GM19324 (cell line): ENCODE measurements around the gene VKORC1.
"Not testable (repeated sequence)": the region's sequence is repeated elsewhere in the genome, so short reads cannot be mapped to it uniquely, and the experiment has no call there.

Experiments used
- ATAC-seq: cut with Tn5 transposase; IDR thresholded peaks from one replicate; pipeline ENCODE4 v1.9.1; 2021; ENCODE audit warnings: mild to moderate bottlenecking, moderate library complexity; ENCODE audit not compliant: unreplicated experiment, low FRiP score

Gene VKORC1

DNA sequence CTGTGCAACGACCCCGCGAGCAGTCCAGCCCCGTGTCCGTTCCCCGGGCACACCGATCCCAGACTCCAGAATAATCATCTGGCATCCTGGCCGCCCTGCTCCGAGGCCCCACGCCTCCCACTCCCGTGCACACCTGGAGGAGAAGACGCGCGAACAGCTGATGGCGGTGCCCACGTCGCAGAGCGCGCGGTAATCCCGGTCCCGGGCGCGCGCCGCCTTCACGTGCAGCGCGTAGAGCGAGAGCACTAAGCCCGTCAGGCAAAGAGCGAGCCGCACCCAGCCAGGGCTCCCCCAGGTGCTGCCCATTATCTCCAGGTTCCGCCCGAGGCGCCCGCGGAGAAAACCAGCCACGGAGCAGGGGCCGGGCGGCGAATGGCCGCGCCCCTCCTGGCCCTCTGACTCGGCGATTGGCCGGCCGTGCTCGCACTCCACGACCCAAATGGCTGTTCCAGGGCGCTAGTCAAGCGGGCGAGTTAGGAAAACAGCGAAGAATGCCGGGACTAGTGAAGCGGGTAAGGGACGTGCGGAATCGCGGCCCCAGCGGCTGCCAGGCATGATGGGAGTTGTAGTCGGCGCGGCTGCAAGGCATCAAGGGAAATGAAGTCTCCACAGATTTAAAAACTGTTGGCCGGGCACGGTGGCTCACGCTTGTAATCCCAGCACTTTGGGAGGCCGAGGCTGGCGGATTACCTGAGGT lies at the start of gene VKORC1:
TSS of gene VKORC1 (minus strand) at position 374 of the 697 bp plus-strand sequence. CDS start at position 306, 68 bp downstream.
- ATAC-seq, result peak; percentile 91

DNA sequence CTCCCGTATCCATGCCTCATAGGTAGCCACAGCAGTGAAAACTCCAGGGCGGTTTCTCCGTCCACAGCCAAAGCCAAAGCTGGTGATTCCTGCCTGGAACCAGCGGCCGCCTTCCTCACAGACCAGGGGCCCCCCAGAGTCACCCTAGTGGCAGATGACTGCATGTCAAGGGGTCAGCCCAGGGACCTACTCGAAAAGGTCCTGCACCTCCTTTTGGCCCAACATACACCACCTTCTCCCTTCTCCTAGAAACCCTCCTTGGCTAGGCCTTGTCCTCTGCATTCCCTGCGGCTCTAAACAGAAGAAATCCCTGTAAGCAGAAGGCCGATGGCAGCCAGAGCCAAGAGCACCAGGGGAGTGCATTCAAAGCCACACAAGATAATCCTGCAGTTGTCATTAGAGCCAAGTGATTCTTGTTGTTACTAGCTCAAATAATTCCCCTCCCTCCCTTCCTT lies 49.1 kb upstream of the VKORC1 start:
- ATAC-seq, result no peak

DNA sequence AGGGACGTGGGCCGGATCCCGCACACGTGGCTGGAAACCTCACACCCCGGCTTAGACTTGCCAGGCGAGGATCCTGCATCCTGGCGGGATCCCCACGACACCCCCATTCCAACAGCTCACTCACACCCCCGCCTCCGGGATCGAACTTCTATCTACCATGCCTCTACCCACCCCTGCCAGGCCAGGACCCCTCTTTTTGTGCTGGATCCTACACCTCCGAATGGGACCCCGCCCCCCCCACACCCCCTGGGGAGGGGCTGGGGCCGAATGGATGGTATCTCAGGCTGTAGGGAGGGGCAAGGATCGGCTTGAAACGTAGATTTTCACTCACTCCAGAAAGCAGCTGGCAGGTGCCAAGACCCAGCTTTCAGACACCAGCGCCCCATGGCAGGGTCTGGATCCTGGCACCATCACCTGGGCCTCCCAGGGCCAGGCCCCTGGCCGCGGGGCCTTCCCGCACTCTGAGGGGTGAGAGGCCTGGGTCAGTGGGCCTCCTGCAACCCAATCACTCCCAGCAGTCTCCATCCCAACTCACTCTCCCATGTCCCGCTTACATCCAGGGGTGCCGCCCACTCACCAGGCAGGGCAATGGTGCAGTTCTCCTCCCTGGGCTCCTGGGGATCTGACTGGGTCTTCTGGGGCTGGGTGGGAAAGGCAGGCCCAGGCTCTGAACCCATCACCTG lies 48.6 kb upstream of the VKORC1 start:
- ATAC-seq, result no peak

DNA sequence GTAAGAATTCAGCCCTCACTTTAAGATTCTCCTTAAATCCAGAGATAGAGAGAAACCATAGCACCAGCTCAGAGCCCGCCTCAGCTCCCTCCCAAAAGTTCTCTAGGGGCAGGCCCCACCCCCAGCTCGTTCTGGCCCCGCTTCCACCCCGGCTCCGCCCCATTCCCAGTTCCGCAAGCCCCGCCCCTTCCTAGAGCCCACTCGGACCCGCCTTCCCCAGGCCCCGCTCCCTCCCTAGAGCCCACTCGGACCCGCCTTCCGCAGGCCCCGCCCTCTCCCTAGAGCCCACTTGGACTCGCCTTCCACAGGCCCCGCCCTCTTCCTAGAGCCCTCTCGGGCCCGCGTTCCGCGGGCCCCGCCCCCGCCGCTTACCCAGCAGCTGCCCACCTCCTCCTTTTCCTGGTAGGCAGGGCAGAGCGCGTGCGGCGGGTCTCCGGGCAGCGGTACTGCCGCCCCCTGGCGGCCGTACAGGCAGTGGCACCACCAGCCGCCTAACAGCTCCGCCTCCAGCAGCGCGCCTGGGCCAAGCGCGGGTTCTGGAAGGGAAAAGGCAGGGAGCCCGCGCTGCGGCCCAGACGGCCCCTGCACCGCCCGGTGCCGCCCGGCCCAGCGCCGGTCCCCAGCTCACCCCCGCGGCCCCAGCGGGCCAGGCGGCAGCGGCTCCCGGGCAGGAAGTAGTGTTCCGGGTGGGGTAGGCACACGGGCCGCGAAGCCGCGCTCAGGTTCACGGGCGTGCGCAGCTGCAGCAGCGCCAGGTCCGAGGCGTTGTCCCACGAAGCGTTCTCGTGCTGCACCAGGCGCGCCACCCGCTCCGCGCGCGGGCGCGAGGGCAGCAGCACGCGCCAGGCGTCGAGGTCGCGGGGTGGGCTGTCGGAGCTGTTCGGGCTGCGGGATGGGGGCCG lies 47.8 kb upstream of the VKORC1 start:
- ATAC-seq, result peak; percentile 92

DNA sequence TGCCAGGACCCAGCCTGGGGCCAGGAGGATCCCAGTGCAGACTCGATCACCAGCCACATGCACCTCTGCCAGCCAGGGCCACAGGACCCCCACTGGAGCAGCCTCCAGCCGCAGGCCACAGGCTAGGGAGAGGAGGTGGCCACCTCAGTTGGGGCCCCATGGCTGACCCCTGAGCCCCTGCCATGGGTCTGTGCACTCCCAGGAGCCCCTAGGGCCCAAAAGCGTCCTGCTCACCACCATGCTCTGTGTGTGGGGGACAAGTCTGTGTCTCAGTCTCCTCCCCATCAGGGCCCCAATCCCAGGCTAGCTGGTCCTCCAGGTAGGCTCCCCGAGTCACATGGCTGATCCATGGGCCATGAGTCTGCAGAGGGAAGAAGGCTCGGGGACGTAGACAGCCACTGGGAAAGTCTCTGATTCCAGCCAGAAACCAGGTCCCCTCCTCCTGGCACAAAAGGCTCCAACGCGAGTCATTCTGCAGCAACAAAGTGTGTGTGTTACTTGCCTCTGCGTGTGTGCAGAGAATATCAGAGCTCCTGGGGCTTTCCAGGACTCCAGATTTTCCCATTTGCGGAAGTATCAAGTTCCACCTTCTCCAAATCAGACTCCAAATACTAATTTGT lies 47.0 kb upstream of the VKORC1 start:
- no peak for ATAC-seq

DNA sequence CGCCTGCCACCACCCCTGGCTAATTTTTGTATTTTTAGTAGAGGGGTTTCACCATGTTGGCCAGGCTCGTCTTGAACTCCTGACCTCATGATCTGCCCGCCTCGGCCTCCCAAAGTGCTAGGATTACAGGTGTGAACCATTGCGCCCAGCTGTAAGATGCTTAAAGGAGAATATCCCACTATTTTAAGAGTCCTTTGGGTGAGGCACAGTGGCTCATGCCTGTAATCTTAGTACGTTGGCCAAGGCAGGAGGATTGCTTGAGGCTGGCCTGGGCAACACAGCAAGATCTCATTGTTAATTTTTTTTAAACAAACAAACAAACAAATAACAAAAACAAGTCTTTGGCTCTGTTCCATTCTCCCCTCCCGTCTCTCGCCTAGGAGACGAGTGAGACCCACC lies 46.5 kb upstream of the VKORC1 start:
- ATAC-seq, result not testable (repeated sequence)

DNA sequence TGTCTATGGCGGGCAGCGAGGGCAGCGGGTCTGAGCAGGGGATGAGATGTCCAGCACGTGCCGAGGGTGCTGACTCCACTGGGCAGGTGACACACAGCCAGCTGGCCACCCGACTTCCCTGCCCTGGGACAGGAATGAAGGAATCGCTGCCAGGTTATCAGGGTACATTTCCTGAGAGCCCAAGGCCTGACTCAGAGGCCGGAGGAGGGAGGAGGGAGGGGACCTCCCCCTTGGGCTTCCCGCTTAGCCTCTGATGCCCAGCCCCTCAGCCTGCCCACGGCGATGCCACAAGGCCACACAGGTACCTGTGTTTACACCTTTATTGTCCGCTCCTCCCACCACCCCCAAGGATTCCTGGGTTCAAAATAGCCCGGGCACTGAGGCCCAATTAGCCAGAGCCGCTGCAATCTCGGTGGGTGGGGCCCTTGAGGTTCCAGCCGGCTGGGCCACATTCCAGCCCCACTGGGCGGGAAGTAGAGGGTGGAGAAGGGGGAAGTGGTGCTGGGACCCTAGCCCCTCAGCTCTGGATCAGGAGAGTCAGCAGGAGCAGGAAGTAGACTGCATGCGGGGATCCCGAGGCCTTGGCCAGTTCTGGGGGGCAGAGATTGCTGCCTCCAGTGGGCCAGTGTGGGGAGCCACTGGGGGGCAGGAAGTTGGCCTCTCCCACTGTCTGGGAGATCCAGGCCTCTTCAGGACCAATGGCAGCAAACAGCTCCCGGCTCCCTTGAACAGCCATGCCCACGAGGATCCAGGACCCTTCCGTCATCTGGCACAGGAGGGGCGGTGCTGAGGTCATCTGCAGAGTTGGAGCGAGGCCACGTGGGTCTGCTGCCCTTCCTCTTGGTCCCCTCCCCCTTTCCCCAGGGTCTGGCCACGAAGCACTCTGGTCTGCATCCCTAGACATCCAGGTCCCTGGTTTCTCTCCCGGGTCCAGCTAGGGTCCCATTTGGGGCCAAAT lies 44.3 kb upstream of the VKORC1 start:
- ATAC-seq, result no peak

DNA sequence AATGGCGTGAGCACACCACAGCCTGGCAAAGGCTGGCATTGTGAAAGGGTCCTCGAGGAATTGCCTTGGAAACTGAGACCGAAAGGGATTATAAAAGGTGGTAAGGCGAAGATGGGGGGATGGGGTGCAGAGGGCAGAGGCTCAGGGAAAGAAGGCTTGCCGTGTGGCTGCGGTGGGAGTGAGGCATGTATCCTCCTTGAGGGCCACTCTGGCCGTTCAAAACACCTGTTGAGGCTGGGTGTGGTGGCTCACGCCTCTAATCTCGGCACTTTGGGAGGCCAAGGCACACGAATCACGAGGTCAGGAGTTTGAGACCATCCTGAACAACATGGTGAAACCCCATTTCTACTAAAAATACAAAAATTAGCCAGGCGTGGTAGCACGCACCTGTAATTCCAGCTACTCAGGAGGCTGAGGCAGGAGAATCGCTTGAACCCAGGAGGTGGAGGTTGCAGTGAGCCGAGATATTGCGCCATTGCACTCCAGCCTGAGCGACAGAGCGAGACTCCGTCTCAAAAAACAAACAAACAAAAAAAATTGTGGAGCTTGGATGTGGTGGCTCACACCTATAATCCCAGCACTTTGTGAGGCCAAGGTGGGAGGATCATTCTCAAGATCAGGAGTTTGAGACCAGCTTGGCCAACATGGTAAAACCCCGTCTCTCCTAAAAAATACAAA lies 42.4 kb upstream of the VKORC1 start:
- not testable (repeated sequence) for ATAC-seq

DNA sequence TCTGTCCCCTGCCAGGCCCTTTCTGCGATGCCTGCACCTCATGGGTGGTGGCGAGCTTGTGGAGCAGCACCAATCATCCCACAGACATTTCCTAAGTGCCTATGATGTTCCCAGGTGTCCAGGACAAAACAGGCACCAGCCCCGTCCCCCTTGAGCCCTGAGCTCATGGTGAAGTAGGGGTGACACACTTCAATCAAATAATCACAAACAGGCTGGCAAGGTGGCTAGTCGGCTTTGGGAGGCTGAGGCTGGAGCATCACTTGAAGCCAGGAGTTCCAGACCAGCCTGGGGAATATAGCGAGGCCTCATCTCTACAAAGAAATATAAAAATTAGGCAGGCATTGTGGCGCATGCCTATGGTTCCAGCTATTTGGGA lies 41.7 kb upstream of the VKORC1 start:
- ATAC-seq, result no peak

DNA sequence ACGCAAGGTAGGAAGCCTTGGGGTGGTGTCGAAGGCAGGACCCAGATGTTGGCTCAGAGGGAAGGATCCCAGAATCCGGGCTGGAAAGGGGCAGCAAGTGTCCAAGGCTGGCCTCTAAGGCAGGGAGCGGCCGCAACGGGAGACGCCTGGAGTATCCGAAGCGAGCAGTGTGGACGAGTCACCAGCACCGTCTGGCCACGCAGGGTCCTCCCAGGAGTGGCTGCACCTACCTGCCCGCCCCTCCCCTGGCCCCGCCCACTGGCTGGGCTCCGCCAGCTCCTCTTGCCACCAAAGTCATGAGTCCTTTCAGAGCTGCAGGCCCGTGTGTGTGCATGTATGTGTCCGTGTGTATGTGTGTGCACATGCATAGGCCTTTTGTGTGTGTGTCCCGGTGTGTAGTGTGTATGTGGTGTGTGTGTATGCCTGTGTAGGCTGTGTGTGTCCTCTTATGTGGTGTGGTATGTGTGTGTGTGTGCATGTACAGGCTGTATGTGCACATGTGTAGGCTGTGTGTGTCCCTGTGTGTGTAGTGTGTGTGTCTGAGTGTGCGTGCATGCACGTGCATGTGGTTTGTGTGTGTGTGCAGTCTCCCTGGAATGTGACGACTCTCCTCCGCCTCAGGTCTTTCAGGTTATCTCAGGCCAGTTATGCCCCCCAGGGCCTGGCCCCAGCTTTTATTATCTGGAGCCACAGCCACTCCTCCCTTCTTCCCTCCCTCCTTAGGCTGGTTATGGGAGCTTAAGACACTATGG lies 41.1 kb upstream of the VKORC1 start, which contains the start of gene PRSS8:
TSS of gene PRSS8 (minus strand) at position 193 of the 752 bp plus-strand sequence. CDS start 229 bp downstream, outside the sequence.
- ATAC-seq, result no peak

DNA sequence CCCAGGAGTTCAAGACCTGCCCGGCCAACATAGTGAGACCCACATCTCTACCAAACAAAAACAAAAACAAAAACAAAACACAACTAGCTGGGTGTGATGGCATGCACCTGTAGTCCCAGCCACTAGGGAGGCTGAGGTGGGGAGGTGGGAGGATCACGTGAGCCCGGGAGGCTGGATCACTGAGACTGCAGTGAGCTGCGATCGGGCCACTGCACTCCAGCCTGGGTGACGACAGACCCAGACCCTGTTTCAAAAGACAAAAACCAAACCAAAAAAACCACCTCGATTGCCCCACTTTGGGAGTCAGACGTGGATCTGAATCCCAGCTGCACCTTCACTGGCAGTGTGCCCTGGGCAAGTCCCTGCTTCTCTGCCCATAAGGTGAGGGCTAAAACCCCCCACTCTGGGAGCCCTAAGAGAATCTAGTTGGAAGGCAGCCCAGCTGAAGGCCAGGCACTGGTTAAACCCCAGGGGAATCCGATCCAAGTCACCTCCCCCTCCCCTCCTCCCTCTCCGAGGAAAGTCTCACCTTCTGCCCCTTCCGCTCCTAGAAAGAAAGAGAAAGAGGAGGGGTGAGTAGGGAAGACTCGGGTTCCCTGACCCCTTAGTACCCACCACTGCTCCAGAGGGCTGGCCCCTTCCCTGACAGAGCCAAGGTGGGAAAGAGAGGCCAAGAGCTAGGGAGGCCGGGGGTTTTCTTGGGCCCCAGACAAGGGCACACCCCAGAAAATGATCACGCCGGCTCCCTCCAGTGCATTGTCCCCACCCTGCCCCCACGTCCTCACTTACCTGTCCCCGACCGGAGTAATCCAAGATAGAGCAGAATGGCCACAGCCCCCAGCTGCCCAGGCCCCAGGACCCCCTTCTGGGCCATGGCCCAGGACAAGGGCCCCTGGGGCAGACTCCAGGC lies 40.3 kb upstream of the VKORC1 start:
- ATAC-seq, result no peak

DNA sequence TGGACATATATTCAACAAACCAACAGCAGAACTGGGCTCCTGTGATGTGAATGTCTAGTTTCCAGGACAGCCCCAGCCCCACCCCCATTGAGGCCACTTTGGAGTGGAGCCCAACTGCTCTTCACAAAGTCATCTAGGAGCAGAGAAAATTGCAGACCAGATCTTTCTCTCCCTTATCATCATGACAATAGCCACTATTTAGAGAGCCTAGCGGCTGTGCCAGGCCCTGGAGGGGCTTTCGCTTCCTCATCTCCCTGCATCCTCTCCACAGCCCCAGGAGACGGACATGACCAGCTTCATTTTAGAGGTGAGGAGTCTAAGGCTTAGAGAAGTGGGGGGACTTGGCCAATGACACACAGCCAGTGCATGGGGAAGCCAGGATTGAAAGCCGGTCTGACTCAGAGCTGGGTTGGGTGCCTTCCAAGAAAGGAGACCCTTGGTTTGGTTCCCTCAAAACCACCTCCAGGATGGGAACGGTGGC lies 39.5 kb upstream of the VKORC1 start:
- ATAC-seq, result no peak

DNA sequence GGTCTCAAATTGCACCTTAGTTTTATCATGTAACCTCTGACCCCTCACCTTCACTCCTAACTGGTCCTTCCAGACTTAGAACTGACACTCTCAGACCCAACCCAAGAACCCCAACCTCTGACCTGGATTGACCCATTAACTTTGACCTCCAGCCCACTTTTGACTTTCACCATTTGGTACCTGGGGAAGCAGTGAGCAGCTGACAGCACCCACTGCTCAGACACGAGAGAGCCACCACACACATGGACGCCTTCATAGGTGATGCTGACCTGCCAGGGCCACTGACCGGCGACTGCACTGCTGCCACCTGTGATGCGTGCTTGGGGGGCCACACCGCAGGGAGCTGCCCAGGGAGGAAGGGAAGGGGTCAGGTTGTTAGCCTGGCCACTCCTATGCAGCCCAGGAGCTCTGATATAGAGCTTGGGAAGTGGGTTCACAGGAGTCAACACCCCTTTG lies 38.5 kb upstream of the VKORC1 start:
- ATAC-seq, result no peak

DNA sequence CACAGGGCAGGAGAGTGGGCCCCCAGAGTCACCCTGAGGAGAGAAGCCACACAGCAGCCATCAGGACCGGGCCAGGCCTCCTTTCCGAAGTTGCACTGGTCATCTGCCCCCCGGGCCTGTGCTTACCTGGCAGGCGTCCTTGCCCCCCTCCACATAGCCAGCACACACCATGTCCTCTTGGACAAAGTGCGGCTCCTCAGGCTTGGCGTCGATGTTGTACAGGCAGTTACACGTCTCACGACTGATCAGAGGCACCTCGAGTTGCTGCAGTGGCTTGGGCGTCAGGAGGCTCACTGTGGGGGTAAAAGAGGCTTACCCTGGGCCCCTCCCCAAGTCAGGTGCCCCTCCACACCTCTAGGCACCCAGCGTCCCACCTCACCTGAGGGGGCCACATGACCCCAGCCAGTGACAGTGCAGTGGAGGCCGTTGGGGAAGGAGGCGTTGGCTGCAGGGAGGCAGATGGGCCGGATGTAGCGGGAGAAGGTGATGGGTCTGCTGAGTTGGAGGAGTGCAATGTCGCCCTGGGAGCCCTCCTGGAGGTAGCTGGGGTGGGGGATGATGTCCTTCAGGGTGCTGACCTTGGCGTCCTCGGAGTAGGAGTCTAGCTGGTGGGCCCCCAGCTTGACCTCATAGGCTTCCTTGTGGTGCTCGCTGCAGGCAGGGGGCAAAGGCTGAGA lies 37.8 kb upstream of the VKORC1 start:
- ATAC-seq, result no peak

DNA sequence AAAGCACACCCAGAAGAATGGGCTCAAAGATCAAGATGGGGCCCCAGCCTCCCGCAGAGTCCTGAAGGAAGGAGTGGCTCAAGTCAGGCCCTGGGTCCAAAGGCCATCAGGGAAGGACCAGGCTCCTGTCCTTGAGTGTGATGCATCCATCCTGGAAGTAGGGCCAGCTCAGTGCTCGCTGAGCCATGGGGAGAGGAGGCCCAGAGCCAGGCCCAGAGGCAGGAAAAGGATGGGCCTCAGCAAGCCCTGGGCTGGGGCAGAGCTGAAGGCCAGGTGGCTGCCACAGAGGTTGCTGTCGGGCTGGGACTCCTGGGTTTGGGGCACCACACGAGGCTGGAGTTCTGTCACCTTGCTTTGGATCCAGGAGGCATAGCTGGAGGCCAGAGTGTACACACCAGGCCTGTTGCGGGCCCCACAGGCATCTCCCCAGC lies 37.3 kb upstream of the VKORC1 start:
- no peak for ATAC-seq

DNA sequence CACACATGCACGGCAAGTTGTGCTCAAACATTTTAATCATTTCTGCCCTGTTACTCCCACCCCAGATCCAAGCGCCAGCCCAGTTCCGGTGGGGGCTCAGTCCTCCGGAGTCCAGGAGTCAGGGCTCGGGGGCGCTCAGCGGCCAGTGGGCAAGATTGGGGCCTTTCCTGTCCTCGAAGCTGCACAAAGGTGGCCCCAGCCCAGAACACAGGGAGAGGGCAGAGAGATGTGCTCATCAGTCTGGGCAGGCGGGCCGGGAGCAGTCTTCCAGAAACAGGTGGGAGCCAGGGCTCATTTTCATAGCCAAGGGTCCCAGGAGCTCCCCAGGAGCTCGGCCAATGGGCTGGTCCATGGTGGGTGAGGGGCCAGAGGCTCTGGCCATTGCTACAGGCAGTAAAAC lies 36.8 kb upstream of the VKORC1 start:
- no peak for ATAC-seq
